ENCODE results near the gene HOOK2. TPM values are rescaled to one million over a fixed set of nuclear protein-coding genes. Genes with fewer than 3 reads are reported as not detected.
"Not testable (repeated sequence)": the region's sequence is repeated elsewhere in the genome, so short reads cannot be mapped to it uniquely, and the experiment has no call there.

Gene HOOK2, protein sequence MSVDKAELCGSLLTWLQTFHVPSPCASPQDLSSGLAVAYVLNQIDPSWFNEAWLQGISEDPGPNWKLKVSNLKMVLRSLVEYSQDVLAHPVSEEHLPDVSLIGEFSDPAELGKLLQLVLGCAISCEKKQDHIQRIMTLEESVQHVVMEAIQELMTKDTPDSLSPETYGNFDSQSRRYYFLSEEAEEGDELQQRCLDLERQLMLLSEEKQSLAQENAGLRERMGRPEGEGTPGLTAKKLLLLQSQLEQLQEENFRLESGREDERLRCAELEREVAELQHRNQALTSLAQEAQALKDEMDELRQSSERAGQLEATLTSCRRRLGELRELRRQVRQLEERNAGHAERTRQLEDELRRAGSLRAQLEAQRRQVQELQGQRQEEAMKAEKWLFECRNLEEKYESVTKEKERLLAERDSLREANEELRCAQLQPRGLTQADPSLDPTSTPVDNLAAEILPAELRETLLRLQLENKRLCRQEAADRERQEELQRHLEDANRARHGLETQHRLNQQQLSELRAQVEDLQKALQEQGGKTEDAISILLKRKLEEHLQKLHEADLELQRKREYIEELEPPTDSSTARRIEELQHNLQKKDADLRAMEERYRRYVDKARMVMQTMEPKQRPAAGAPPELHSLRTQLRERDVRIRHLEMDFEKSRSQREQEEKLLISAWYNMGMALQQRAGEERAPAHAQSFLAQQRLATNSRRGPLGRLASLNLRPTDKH
- 10 to 100 TPM; 13.3 to 15.3 (median 13.9) TPM for total RNA-seq
- 12.9 TPM for total RNA-seq (2013)

DNA sequence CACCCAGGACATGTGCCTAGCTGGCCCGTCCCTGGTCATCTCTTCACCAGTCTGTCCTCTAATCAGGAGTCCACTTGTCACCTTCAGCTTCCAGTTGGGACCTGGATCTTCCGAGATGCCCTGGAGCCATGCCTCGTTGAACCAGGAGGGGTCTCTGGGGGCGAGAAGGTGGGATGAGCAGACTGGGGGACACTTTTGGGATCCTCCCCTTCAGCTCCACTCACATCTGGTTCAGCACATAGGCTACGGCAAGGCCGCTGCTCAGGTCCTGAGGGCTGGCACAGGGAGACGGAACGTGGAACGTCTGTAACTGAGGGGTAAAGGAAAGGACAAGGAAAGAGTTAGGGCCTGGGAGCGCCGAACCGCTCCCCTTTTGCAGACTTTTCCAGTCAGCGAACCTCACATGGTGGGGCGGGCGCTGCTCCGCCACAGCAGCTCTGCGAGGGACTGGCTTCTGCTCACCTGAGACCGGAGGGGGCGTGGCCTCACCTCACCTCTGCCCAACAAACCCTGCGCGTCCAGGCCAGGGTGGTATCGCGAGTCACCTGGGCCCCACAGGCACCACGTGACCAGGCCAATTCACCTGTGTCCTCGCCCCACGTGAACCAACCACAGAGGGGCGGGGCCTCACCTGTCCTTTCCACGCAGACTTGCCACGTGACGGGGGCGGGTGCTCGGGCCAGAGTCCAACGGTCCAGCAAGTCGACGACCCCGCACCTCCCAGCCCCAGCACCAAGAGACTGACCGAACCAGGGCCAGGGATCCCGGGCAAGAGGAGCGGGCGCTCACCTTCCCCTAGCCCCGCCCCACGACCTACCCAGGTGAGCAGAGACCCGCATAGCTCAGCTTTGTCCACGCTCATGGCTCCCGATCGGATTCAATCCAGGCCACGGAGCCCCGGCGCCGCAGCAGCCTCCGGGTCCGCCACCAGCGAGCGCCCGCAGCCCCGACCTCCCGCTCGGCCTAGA lies at the start of gene HOOK2:
HOOK2 (minus strand) TSS at position 965 of the 968 bp plus-strand sequence; CDS start at position 862, 103 bp downstream.
- Mint-ChIP-seq H3K4me3 (peak within 1 kb of the TSS; percentile 83), H3K27ac (peak within 1 kb of the TSS; percentile 72 to 85), H3K27me3 (ENCODE audit: low read depth in 2 of 2) (no peaks in the 10 kb centered on the region), H3K4me1 (peaks cover 12 to 27% of the 10 kb centered on the region in 2 donors), H3K9me3 (no peaks in the 10 kb centered on the region), H3K36me3 (no peaks in the 10 kb centered on the region)
- TF ChIP-seq, protein P1, sequence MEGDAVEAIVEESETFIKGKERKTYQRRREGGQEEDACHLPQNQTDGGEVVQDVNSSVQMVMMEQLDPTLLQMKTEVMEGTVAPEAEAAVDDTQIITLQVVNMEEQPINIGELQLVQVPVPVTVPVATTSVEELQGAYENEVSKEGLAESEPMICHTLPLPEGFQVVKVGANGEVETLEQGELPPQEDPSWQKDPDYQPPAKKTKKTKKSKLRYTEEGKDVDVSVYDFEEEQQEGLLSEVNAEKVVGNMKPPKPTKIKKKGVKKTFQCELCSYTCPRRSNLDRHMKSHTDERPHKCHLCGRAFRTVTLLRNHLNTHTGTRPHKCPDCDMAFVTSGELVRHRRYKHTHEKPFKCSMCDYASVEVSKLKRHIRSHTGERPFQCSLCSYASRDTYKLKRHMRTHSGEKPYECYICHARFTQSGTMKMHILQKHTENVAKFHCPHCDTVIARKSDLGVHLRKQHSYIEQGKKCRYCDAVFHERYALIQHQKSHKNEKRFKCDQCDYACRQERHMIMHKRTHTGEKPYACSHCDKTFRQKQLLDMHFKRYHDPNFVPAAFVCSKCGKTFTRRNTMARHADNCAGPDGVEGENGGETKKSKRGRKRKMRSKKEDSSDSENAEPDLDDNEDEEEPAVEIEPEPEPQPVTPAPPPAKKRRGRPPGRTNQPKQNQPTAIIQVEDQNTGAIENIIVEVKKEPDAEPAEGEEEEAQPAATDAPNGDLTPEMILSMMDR (IDR thresholded peaks at IDR 0.05) = no peak
- peak in 1 of 2 donors; percentile 65 for DNase-seq
- ATAC-seq = peak in 1 of 3 donors; percentile 11
- Histone ChIP-seq H3K27me3 (ENCODE audit: control insufficient read depth, insufficient read depth, low read length) (no peaks in the 10 kb centered on the region), H3K4me1 (ENCODE audit: control insufficient read depth, insufficient read depth, low read length) (peaks cover 41% of the 10 kb centered on the region), H3K9me3 (ENCODE audit: control insufficient read depth, insufficient read depth, low read length) (no peaks in the 10 kb centered on the region), H3K36me3 (ENCODE audit: control insufficient read depth, insufficient read depth, low read length) (no peaks in the 10 kb centered on the region), H3K4me3 (ENCODE audit: low read length) (peak within 1 kb of the TSS; percentile 60), H3K27ac (ENCODE audit: low read length) (peak within 1 kb of the TSS; percentile 49)
- intact Hi-C loops (cut with micrococcal nuclease) = no loop called here
- WGBS (ENCODE audit: insufficient coverage) = 25% methylated on average over 58 of the region's 58 CpGs

DNA sequence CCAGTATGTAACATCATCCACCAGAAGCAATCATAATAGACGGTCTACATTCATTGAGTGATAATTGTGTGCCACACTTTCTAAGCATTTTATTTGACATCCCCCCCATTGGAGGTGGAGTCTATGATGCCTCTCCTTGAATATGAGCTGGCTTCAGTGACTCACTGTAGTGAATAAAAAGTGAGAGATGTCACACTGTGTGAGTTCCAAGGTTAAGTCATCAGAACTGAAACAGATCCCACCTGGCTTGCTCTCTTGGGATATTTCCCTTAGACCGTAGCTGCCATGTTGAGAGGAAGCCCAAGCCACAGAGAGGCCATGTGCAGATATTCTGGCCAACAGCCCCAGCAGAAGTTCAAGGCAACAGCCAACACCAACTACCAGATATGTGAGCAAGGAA lies 46.4 kb upstream of the HOOK2 start:
- Mint-ChIP-seq H3K9me3 (no peaks in the 10 kb centered on the region), H3K4me3 (no peak overlapping the region), H3K27me3 (ENCODE audit: low read depth in 2 of 2) (peaks cover 15% of the 10 kb centered on the region in 2 donors), H3K27ac (no peak overlapping the region), H3K36me3 (no peaks in the 10 kb centered on the region), H3K4me1 (peaks cover 10% of the 10 kb centered on the region in 2 donors)
- Histone ChIP-seq H3K27ac (ENCODE audit: low read length) (no peak overlapping the region), H3K4me3 (ENCODE audit: low read length) (no peak overlapping the region), H3K27me3 (ENCODE audit: control insufficient read depth, insufficient read depth, low read length) (peaks cover 17% of the 10 kb centered on the region), H3K4me1 (ENCODE audit: control insufficient read depth, insufficient read depth, low read length) (peaks cover 10% of the 10 kb centered on the region), H3K36me3 (ENCODE audit: control insufficient read depth, insufficient read depth, low read length) (no peaks in the 10 kb centered on the region), H3K9me3 (ENCODE audit: control insufficient read depth, insufficient read depth, low read length) (no peaks in the 10 kb centered on the region)
- DNase-seq (no peak), ATAC-seq (no peak)
- intact Hi-C loops (cut with micrococcal nuclease) = no loop called here
- TF ChIP-seq, protein P1 (IDR thresholded peaks at IDR 0.05) = no peak
- WGBS (ENCODE audit: insufficient coverage) = 71% methylated on average over 1 of the region's 2 CpGs

DNA sequence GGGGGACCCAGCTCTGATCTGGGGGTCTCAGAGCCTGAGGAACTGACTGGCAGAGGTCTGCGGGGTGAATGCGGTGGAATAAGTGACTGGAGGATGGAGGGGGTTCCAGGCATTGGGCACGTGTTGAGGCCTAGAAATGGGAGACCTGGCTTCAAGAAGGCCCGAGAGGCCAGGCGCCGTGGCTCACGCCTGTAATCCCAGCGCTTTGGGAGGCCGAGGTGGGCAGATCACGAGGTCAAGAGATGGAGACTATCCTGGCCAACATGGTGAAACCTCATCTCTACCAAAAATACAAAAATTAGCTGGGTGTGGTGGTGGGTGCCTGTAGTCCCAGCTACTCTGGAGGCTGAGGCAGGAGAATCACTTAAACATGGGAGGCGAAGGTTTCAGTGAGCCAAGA lies 42.5 kb upstream of the HOOK2 start:
- H3K27me3 Mint-ChIP-seq (ENCODE audit: low read depth in 2 of 2); H3K4me1 ChIP-seq (ENCODE audit: control insufficient read depth, insufficient read depth, low read length); H3K27me3 ChIP-seq (ENCODE audit: control insufficient read depth, insufficient read depth, low read length); DNase-seq; H3K27ac Mint-ChIP-seq; H3K36me3 ChIP-seq (ENCODE audit: control insufficient read depth, insufficient read depth, low read length); H3K36me3 Mint-ChIP-seq; H3K4me1 Mint-ChIP-seq; H3K4me3 ChIP-seq (ENCODE audit: low read length); intact Hi-C loops (cut with micrococcal nuclease); H3K9me3 ChIP-seq (ENCODE audit: control insufficient read depth, insufficient read depth, low read length); ATAC-seq; H3K9me3 Mint-ChIP-seq; H3K4me3 Mint-ChIP-seq; H3K27ac ChIP-seq (ENCODE audit: low read length): not testable (repeated sequence)
- WGBS (ENCODE audit: insufficient coverage) = 94% methylated on average over 11 of the region's 11 CpGs

DNA sequence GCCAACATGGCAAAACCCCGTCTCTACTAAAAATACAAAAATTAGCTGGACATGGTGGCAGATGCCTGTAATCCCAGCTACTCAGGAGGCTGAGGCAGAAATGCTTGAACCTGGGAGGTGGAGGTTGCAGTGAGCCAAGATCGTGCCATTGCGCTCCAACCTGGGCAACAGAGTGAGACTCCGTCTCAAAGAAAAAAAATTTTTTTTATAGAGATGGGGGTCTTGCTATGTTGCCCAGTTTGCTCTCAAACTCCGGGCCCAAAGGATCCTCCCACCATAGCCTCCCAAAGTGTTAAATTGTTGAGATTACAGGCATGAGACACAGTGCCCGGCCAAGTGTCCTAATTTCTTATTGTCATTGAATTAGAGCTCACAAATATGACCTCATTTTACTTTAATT lies 41.8 kb upstream of the HOOK2 start:
- H3K36me3 Mint-ChIP-seq; H3K4me3 ChIP-seq (ENCODE audit: low read length); DNase-seq; H3K27me3 ChIP-seq (ENCODE audit: control insufficient read depth, insufficient read depth, low read length); H3K4me1 ChIP-seq (ENCODE audit: control insufficient read depth, insufficient read depth, low read length); ATAC-seq; H3K4me3 Mint-ChIP-seq; H3K27ac Mint-ChIP-seq; H3K36me3 ChIP-seq (ENCODE audit: control insufficient read depth, insufficient read depth, low read length); intact Hi-C loops (cut with micrococcal nuclease); H3K9me3 Mint-ChIP-seq; H3K27ac ChIP-seq (ENCODE audit: low read length); H3K4me1 Mint-ChIP-seq; H3K9me3 ChIP-seq (ENCODE audit: control insufficient read depth, insufficient read depth, low read length); H3K27me3 Mint-ChIP-seq (ENCODE audit: low read depth in 2 of 2): not testable (repeated sequence)
- WGBS (ENCODE audit: insufficient coverage) = 98% methylated on average over 6 of the region's 6 CpGs
